Smooth muscle cell of the brain vasculature (primary cell): ENCODE data around the gene ABO.
"Not testable (repeated sequence)": the region's sequence is repeated elsewhere in the genome, so short reads cannot be mapped to it uniquely, and the experiment has no call there.

Experiments
- DNase-seq: peaks from one replicate; pipeline ENCODE4 v3.0.0-alpha.2; 2012; ENCODE audit warnings: low read depth, low spot score

The ABO gene

GRCh38 chr9:133246991-133247390 is 28.0 kb downstream of the ABO start:
- no peak for DNase-seq

GRCh38 chr9:133246562-133246961 is 28.4 kb downstream of the ABO start:
- DNase-seq: no peak

- DNase-seq: no peak
Observed at GRCh38 chr9:133242991-133243390, 32.0 kb downstream of the ABO start.

- no peak for DNase-seq
Observed at GRCh38 chr9:133242241-133242640, 32.8 kb downstream of the ABO start.

DNA sequence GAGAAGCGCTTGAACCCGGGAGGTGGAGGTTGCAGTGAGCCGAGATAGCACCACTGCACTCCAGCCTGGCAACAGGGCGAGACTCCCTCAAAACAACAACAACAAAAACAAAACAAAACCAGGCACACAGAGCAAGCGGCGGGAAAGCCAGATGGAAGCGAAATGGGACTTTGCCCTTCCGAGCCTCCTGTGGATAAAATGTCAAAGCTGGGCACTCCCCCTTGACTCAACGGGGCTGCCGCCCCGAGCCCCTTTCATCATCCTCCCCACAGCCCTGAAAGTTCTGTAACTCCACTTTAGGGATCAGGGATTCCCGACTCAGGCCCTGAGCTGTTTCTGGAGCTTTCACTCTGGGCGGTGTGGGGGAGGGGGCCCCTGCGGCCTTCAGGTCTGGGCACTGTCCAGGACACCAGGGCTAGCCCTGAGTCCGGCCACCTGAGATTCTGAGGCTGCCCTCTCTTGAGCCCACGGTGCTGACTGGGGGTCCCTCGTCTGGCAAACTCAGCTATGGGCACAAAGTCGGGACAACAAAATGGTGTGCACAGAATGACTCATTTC is 35.4 kb downstream of the ABO start:
- no peak for DNase-seq

DNA sequence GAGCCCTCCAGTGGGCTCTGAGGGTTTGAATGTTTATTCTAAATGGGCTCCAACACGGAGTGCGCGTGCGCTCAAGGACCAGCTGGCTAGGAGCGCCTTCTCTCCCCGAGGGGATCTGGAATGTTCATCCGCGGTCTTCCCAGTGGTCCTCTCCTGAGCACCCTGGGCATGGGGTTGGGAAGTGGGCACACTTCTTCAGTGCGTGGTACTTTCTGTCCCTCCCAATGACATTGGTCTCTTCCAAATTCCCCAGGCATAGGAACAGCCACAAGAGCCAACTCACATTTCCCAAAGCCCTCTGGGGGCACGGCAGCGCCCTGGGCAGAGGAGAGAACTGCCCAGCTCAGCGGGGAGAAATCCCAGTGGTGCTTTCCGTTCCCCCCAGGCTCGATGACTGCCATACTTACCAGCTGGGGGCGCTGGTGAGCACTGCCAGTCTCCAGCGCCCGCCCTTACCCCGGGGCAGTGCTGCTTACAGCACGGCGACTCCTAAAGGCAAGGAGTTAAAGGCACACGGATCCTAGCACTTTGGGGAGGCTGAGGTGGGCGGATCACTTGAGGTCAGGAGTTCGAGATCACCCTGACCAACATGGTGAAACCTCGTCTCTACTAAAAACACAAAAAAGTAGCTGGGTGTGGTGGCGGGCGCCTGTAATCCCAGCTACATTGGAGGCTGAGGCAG is 36.0 kb downstream of the ABO start:
- peak; percentile 15 for DNase-seq

- DNase-seq: peak; percentile 4
Observed at GRCh38 chr9:133238272-133238850, 36.6 kb downstream of the ABO start.

DNA sequence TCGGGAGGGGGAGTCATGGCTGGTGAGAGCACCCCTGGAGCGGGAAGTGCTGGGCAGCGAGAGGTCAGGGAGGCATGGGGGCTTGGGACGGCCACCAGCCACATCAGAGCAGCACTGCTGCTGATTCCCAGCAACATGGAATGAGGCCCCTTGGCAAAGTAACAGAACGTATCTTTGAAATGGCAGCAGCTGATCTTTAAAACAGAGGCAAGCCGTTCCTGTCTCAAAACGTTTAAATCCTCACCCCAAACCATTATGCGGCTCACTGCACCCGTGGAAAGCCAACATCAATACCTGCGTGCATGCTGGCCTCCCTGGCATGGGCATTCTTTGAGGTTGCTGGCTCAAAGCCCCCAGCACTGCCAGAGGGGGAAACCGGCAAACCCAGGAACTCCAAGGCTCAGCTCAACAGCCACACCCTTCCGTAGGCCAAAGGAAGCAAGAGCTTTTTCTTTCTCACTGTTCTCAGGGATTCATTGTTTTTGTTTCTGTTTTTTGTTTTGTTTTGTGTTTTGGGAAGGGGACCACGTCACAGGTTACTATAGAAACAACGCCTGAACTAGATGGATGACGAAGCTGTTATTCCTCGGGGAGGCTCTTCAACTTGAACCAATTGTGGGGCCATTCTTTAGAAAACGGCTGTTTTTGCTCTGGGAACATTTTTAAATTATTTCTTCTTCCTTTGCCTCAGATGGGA is 37.8 kb downstream of the ABO start:
- DNase-seq: peak; percentile 13

- not testable (repeated sequence) for DNase-seq
Observed at GRCh38 chr9:133236291-133237034, 38.5 kb downstream of the ABO start.

- DNase-seq: no peak
Observed at GRCh38 chr9:133235549-133236222, 39.3 kb downstream of the ABO start.

DNA sequence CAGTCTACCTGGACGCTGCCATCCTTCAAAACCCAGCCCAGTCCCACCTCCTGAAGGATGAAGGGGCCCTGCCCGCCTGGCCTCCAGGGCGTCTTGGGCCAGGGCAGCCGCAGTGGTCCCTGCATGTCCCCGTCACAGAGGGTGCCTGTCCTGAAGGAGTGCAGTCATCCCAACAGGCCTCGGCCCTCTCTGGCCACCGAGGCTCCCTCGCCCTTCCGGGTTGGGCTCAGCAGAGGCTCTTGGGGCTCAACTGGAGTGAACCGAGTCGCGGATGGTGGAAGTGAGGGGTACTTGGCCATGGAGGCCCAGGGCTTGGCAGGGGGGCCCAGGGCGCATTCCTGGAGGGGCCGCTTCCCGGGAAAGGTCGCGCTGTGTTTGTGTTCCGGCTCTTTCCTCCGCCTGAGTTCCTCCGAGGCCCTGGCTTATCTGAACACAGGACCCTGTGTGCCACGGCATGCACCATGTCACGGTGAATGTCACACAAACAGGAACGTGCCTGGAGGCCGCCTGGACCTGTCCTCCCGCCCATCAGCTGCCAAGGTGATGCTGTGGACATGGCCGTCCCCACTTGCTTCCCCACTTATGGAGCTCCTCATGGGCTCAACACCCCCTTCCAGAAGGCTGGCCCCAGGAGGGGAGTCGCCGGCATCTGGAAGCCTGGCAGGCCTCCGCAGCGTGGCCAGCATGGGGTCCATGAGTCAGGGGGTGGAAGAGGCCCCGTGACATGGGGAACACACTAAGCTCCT is 40.3 kb downstream of the ABO start:
- DNase-seq: no peak

DNA sequence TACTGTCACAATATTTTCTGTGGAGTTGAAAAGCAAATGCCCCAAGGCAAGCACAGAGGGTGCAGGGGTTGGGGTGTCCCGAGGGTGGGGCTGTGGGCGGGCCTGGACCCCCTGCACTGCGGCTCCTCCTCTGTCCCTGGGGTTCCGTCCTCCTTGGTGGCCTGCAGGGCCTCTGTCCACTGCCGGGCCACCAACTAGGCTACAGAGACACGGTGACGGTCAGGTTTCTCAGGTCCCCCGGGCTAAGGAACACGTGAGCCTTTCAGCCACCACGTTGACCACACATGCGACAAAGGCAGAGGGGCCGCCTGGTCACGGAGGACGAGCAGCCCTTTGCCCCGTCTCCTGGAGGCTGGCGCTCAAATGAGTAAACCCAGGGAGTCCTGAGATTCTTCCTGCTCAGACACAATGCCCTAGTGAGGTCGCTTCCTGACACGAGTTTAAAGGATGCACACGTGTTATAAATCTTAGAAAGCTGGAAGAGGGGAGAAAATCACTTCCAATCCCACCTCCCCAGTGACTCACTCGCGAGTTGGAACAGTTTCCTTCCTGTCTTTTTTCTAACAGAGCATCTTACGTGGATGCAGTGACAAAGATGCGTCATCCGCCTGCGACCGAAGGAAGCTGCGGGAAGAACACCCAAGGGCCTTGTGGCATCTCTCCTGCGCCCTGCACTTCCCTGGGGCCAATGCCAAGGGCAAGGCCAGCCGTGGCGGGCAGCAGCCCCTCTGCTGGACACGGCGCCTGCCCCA is 41.1 kb downstream of the ABO start:
- no peak for DNase-seq

DNA sequence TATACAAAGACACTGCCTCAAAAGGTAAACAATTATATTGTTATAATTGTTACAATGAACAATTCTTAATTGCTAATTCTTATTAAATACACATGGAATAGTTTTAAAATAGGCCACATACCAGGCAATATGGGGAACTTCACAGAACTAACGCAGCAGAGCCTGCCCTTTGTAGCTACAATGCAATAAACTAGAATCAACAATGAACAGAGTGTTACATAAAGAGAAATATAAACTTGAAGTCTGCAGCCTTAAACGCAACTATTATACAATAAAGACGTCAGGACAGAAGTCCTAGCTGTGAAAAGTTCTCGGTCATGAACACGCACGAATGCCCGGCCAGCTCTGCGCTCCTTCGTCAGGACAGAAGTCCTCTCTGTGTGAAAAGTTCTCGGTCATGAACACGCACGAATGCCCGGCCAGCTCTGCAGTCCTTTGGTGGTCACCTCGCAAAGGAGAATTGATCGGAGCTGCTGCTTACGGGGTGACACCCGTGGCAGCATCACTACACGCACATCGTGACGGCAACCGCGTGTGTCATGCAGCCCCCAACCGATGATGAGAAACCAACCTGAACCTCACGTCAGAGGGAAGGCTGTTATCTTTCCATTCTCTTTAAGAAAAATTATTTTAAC is 43.0 kb downstream of the ABO start:
- not testable (repeated sequence) for DNase-seq

DNA sequence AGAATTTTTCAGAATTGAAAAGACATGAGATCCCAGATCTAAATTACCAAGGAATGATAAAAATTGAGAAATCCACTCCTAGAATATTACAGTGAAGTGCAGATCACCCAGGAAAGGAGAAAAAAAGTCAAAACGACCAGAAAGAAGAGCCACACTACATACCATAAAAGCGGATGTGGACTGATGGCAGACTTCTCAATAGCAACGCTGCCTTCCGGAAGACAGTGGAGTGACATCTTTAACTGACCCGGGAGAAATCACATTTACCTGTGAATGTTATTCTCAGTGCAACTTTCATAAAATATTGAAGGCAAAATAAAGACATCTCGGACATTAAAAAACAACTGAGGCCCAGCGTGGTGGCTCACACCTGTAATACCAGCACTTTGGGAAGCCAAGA is 44.5 kb downstream of the ABO start:
- not testable (repeated sequence) for DNase-seq

DNA sequence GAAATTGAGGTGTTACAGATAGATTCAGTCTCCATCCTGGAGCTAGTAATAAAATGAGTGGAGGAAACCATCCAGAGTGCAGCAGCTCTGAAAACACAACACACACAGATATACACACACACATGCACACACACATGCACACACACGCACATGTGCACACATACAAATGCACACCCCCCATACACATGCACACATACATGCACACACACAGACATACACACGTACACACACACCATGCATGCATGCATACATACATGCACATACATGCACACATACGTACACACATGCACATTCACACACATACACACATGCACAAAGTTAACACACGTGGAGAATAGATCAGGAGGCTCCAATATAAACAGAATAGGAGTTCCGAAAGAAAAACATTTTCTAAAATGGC is 44.9 kb downstream of the ABO start:
- DNase-seq: no peak

GRCh38 chr9:133228474-133229193 is 46.4 kb downstream of the ABO start:
- not testable (repeated sequence) for DNase-seq

- not testable (repeated sequence) for DNase-seq
Observed at GRCh38 chr9:133227996-133228395, 47.0 kb downstream of the ABO start.

GRCh38 chr9:133227242-133227860 is 47.6 kb downstream of the ABO start:
- no peak for DNase-seq
